ENCODE data around the gene BORCS6. TPM values are rescaled to one million over a fixed set of nuclear protein-coding genes. Genes with fewer than 3 reads are reported as not detected.

Gene BORCS6
- total RNA-seq, 1 donor from 2014 or later, result 5.5 TPM

DNA sequence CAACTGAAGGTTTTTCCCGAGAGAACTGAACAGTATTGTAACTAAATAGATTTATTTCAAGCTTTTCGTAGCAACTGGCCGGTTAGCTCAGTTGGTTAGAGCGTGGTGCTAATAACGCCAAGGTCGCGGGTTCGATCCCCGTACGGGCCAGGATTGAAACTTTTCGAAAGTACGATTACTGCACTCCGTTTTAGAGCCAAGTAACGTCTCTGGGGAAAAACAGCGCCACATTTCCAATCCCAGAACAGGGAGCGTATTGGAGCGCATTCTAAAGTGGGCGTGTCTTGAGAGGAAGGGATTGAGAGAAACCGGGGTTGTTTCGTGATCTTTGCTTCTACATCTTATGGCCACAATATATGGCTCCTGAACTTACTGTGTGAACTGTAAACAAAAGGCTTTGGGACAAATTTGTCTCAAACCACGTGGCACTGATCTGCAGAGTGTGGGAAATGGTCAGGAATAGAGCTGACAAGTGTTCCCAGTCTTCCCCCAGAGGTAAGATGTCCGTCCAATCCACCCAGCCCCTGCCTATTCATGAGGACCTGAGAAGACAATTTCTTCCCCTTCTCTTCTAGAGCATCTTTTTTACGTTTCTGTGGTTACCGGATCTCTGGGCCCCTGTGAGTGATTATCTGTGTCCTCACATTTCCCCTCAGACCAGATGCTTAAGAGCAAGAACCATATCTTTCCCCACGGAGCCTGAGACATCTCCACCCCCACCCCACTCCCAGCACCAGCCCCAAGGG is 2.3 kb downstream of the BORCS6 start:
- DNase-seq (ENCODE audit: low read depth, low spot score), result peak; percentile 93
- no peaks in the 10 kb centered on the region for H3K9me3 Mint-ChIP-seq
- H3K4me1 Mint-ChIP-seq, result peaks cover 18% of the 10 kb centered on the region
- peaks cover 7% of the 10 kb centered on the region for H3K27me3 Mint-ChIP-seq (ENCODE audit: low read depth)
- no peak overlapping the region for H3K27ac Mint-ChIP-seq (ENCODE audit: unreplicated experiment)
- no peaks in the 10 kb centered on the region for H3K36me3 Mint-ChIP-seq (ENCODE audit: low read depth)
- no peak overlapping the region for H3K4me3 Mint-ChIP-seq
- TF ChIP-seq, protein P1, sequence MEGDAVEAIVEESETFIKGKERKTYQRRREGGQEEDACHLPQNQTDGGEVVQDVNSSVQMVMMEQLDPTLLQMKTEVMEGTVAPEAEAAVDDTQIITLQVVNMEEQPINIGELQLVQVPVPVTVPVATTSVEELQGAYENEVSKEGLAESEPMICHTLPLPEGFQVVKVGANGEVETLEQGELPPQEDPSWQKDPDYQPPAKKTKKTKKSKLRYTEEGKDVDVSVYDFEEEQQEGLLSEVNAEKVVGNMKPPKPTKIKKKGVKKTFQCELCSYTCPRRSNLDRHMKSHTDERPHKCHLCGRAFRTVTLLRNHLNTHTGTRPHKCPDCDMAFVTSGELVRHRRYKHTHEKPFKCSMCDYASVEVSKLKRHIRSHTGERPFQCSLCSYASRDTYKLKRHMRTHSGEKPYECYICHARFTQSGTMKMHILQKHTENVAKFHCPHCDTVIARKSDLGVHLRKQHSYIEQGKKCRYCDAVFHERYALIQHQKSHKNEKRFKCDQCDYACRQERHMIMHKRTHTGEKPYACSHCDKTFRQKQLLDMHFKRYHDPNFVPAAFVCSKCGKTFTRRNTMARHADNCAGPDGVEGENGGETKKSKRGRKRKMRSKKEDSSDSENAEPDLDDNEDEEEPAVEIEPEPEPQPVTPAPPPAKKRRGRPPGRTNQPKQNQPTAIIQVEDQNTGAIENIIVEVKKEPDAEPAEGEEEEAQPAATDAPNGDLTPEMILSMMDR (conservative IDR thresholded peaks at IDR 0.05), result no peak

DNA sequence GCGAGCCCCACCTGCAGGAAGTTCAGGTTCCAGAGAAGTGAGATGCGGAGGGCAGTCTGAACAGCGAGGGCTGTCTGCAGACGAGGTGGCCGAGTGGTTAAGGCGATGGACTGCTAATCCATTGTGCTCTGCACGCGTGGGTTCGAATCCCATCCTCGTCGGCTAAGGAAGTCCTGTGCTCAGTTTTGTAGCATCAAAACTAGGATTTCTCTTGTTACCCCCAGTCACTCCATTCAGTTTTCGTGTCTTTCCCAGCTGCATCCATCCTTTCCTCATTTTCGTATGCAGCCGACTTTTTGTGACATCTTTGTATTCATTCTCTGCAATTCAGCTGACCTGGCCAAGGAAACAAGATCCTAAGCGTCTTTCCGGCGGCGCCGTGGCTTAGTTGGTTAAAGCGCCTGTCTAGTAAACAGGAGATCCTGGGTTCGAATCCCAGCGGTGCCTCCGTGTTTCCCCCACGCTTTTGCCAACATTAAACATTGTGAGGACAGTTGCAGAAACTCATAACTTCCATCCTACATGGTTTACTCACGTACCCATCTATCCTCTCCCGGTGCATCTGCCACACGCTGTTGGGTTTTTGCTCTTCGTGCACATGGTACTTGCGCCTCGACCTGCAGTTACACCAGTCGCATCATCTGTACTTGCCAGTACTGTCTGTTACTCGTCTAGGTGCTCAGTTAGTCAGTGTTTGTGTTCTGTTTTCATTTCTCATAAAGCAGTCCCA is 3.0 kb downstream of the BORCS6 start:
- peak; percentile 99 for DNase-seq (ENCODE audit: low read depth, low spot score)
- peaks cover 20% of the 10 kb centered on the region for H3K4me1 Mint-ChIP-seq
- H3K9me3 Mint-ChIP-seq, result no peaks in the 10 kb centered on the region
- H3K36me3 Mint-ChIP-seq (ENCODE audit: low read depth), result no peaks in the 10 kb centered on the region
- H3K27me3 Mint-ChIP-seq (ENCODE audit: low read depth), result peaks cover 9% of the 10 kb centered on the region
- TF ChIP-seq, protein P1 (conservative IDR thresholded peaks at IDR 0.05), result peak; percentile 53
- H3K4me3 Mint-ChIP-seq, result no peak overlapping the region
- H3K27ac Mint-ChIP-seq (ENCODE audit: unreplicated experiment), result no peak overlapping the region

DNA sequence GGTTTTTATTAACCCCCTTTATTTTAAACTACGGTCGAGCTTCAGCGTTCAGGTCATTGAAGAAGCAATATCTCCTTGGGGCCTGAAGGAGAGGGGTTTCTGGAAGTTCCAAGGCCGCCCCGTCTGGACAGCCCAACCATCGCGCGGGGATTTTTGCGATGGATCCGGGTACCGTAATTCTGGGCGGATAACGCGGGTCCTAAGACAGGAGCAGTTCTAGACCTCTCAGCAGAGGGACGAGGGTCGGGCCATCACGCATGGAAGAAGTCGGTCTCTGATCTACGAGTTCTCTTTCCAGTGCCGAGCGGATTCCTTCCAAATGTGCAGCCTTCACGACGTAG is 3.6 kb downstream of the BORCS6 start:
- Mint-ChIP-seq H3K27ac (ENCODE audit: unreplicated experiment) (no peak overlapping the region), H3K9me3 (no peaks in the 10 kb centered on the region), H3K4me3 (no peak overlapping the region), H3K27me3 (ENCODE audit: low read depth) (peaks cover 9% of the 10 kb centered on the region), H3K36me3 (ENCODE audit: low read depth) (no peaks in the 10 kb centered on the region), H3K4me1 (peaks cover 22% of the 10 kb centered on the region)
- DNase-seq (ENCODE audit: low read depth, low spot score), result no peak
- TF ChIP-seq, protein P1 (conservative IDR thresholded peaks at IDR 0.05), result no peak

DNA sequence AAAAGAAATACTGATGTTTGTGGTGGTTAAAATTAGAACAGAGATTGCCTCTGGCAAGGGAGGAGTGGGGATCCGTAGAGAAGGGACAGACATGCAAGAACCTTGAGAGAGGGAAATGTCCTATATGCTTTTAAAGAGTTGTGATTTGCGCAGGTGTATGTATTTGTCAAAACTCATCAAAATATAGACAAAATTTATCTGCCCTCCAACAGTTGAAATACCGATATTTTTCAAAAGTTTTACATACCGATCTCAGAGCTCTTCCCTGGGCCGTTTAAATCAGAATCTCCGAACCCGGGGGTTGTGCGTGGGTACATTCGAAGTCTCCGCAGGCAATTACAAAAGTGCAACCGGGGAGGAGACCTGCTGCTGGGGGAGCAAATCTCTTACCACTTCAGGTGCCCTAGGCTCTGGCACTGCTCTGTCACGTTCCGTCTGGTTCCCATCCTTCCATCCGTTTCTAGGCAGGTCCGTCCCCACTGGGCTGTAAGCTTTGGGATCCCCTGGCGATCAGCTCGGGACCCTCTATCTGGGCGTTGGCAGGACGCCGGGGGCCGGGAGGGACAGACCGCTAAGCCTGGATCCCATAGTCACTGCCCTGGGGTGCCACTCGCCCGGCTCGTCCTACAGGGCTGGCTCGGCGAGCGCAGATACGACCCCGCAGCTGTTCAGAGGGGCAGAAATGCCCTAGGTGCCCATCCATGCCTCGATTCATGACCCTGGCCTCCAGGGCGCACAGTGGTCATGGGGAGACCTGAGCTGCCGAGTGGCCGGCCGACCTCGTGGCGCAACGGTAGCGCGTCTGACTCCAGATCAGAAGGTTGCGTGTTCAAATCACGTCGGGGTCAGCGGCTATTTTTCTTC is 4.2 kb downstream of the BORCS6 start:
- H3K4me3 Mint-ChIP-seq, result no peak overlapping the region
- no peak overlapping the region for H3K27ac Mint-ChIP-seq (ENCODE audit: unreplicated experiment)
- TF ChIP-seq, protein P1 (conservative IDR thresholded peaks at IDR 0.05), result no peak
- H3K9me3 Mint-ChIP-seq, result no peaks in the 10 kb centered on the region
- no peaks in the 10 kb centered on the region for H3K36me3 Mint-ChIP-seq (ENCODE audit: low read depth)
- H3K27me3 Mint-ChIP-seq (ENCODE audit: low read depth), result peaks cover 9% of the 10 kb centered on the region
- H3K4me1 Mint-ChIP-seq, result peaks cover 21% of the 10 kb centered on the region
- DNase-seq (ENCODE audit: low read depth, low spot score), result peak; percentile 98

DNA sequence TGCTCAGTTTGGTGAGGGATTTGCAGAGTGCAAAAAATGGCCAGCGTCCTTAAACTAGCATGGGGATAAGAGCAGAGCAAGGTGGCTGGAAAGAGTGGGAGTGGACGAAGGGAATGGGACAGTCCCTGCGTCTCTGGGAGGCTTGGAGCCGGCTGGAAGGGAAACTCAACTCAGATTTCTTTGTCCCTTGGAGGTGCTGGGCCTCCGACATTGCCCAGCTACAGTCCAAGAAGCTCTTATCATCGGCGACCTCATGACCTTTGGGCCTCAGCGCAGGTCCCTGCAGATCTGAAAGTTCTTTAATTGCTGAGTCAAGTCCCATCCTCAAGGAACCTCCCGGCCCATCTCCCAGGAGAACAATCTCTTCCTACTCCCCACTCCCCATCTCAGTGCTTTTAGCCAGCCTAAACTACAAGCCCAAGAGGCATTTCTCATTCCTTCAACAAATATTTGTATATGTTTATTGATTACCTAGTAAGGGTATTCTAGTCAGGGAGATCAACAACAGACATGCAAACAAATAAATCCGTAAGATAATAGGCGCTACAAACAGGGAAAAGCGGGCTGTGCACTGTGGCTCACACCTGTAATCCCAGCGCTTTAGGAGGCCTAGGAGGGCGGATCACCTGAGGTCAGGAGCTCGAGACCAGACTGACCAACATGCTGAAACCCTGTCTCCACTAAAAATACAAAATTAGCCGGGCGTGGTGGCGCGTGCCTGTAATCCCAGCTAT is 12.8 kb downstream of the BORCS6 start:
- H3K36me3 Mint-ChIP-seq (ENCODE audit: low read depth), result no peaks in the 10 kb centered on the region

More for the DNA sequence above, 12.8 kb downstream of the BORCS6 start:
- TF ChIP-seq, protein P1 (conservative IDR thresholded peaks at IDR 0.05), result no peak
- Mint-ChIP-seq H3K27ac (ENCODE audit: unreplicated experiment) (peak overlapping the region; percentile 99), H3K4me3 (peak overlapping the region; percentile 92), H3K9me3 (no peaks in the 10 kb centered on the region), H3K4me1 (peaks cover 54% of the 10 kb centered on the region), H3K27me3 (ENCODE audit: low read depth) (peaks cover 11% of the 10 kb centered on the region)
- DNase-seq (ENCODE audit: low read depth, low spot score), result no peak
